ENCODE measurements around the gene RALGDS. TPM values are rescaled to one million over a fixed set of nuclear protein-coding genes. Genes with fewer than 3 reads are reported as not detected.

RALGDS gene
- total RNA-seq, 6 experiments from 2014 or later = 12.1 to 15.8 (median 14.8) TPM

- peaks cover 21% of the 10 kb centered on the region for H3K27me3 Mint-ChIP-seq (ENCODE audit: insufficient read depth)
- no peaks in the 10 kb centered on the region for H3K36me3 Mint-ChIP-seq (ENCODE audit: low read depth)
- H3K4me3 Mint-ChIP-seq = no peak overlapping the region
- H3K27ac Mint-ChIP-seq = no peak overlapping the region
- no peak for DNase-seq
- TF ChIP-seq, protein P1, sequence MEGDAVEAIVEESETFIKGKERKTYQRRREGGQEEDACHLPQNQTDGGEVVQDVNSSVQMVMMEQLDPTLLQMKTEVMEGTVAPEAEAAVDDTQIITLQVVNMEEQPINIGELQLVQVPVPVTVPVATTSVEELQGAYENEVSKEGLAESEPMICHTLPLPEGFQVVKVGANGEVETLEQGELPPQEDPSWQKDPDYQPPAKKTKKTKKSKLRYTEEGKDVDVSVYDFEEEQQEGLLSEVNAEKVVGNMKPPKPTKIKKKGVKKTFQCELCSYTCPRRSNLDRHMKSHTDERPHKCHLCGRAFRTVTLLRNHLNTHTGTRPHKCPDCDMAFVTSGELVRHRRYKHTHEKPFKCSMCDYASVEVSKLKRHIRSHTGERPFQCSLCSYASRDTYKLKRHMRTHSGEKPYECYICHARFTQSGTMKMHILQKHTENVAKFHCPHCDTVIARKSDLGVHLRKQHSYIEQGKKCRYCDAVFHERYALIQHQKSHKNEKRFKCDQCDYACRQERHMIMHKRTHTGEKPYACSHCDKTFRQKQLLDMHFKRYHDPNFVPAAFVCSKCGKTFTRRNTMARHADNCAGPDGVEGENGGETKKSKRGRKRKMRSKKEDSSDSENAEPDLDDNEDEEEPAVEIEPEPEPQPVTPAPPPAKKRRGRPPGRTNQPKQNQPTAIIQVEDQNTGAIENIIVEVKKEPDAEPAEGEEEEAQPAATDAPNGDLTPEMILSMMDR (IDR thresholded peaks at IDR 0.05) = no peak
- no peaks in the 10 kb centered on the region for H3K9me3 Mint-ChIP-seq
- peaks cover 5% of the 10 kb centered on the region; the same call in 1 of the 2 replicates for H3K4me1 Mint-ChIP-seq (ENCODE audit: low read depth)
Measured at GRCh38 chr9:133167096-133167730, 46.2 kb upstream of the RALGDS start.

- H3K4me1 Mint-ChIP-seq (ENCODE audit: low read depth) = peaks cover 5% of the 10 kb centered on the region; the same call in 1 of the 2 replicates
- no peak for DNase-seq
- H3K9me3 Mint-ChIP-seq = no peaks in the 10 kb centered on the region
- no peak overlapping the region for H3K27ac Mint-ChIP-seq
- TF ChIP-seq, protein P1 (IDR thresholded peaks at IDR 0.05) = no peak
- H3K4me3 Mint-ChIP-seq = no peak overlapping the region
- H3K27me3 Mint-ChIP-seq (ENCODE audit: insufficient read depth) = peaks cover 18% of the 10 kb centered on the region
- no peaks in the 10 kb centered on the region for H3K36me3 Mint-ChIP-seq (ENCODE audit: low read depth)
Measured at GRCh38 chr9:133166392-133166791, 45.4 kb upstream of the RALGDS start.

DNA sequence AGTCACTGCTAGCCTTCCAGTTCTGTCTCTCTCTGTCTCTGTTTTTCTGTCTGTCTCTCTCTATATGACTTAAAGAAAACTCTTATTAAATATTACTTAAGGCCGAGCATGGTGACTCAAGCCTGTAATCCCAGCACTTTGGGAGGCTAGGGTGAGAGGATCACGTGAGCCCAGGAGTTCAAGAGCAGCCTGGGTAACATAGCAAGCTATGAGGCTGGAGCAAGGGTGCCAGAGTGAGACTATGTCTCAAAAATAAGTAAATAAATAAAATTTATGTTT lies 44.4 kb upstream of the RALGDS start:
- no peaks in the 10 kb centered on the region for H3K36me3 Mint-ChIP-seq (ENCODE audit: low read depth)
- H3K4me3 Mint-ChIP-seq = no peak overlapping the region
- peaks cover 5% of the 10 kb centered on the region; the same call in 1 of the 2 replicates for H3K4me1 Mint-ChIP-seq (ENCODE audit: low read depth)
- H3K27ac Mint-ChIP-seq = no peak overlapping the region
- DNase-seq = no peak
- TF ChIP-seq, protein P1 (IDR thresholded peaks at IDR 0.05) = no peak
- no peaks in the 10 kb centered on the region for H3K9me3 Mint-ChIP-seq
- H3K27me3 Mint-ChIP-seq (ENCODE audit: insufficient read depth) = peaks cover 14% of the 10 kb centered on the region

DNA sequence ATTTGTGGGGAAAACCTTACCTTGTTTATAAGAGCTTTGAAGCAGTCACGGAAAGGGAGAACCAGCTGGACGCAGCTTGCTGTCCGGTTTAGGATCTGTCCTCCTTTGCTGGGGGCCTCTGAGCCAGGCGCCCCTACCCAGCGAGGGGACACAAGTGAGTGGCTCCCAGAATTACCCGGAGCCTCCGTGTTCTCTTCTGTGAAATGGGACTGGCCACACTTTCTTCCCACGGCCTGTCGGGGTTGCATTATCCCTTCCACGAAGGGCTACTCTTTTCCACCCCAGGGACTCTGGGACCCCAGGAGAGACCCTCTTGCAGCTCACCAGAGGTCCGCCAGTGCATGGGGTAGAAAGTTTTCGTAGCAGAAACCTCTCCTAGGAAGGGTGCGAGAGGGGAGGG lies 43.2 kb upstream of the RALGDS start:
- no peaks in the 10 kb centered on the region for H3K9me3 Mint-ChIP-seq
- no peak overlapping the region for H3K27ac Mint-ChIP-seq
- no peaks in the 10 kb centered on the region for H3K36me3 Mint-ChIP-seq (ENCODE audit: low read depth)
- H3K4me3 Mint-ChIP-seq = peak overlapping the region; percentile 74
- TF ChIP-seq, protein P1 (IDR thresholded peaks at IDR 0.05) = no peak
- peaks cover 5% of the 10 kb centered on the region; the same call in 1 of the 2 replicates for H3K4me1 Mint-ChIP-seq (ENCODE audit: low read depth)
- H3K27me3 Mint-ChIP-seq (ENCODE audit: insufficient read depth) = peaks cover 9% of the 10 kb centered on the region; the same call in 1 of the 2 replicates
- DNase-seq = no peak

GRCh38 chr9:133163504-133164172 lies 42.6 kb upstream of the RALGDS start, which contains the start of gene GBGT1:
Gene GBGT1, minus strand, starts transcription at chr9:133163914. Its CDS starts 1,502 bp downstream, at chr9:133162412.
- Mint-ChIP-seq H3K4me1 (ENCODE audit: low read depth) (peaks cover 4% of the 10 kb centered on the region; the same call in 1 of the 2 replicates), H3K27ac (no peak within 1 kb of the TSS), H3K9me3 (no peaks in the 10 kb centered on the region), H3K4me3 (peak within 1 kb of the TSS; percentile 74), H3K27me3 (ENCODE audit: insufficient read depth) (peaks cover 8% of the 10 kb centered on the region; the same call in 1 of the 2 replicates), H3K36me3 (ENCODE audit: low read depth) (no peaks in the 10 kb centered on the region)
- TF ChIP-seq, protein P1 (IDR thresholded peaks at IDR 0.05) = no peak
- no peak for DNase-seq
